BLaER1 treated with 17β-estradiol and CSF1 and Interleukin-3, amounts not matched to agents 10 nM and 100 nM (cell line): Measurements from ENCODE around the gene HAND1.

Experiments
- H3K27ac ChIP-seq, 11 experiments: shearing (Covaris generic); formaldehyde crosslinking; 2 replicates each; pipeline ENCODE4 v1.8.1; 2022
- H3K27me3 ChIP-seq, 11 experiments: shearing (Covaris generic); formaldehyde crosslinking; 2 replicates each; pipeline ENCODE4 v1.8.1; 2022
- H3K36me3 ChIP-seq, 11 experiments: shearing (Covaris generic); formaldehyde crosslinking; 2 replicates each; pipeline ENCODE4 v1.8.1; 2022
- H3K4me1 ChIP-seq, 10 experiments: shearing (Covaris generic); formaldehyde crosslinking; 2 replicates each; pipeline ENCODE4 v1.8.1; 2022
- H3K4me2 ChIP-seq, 11 experiments: shearing (Covaris generic); formaldehyde crosslinking; 2 replicates each; pipeline ENCODE4 v1.8.1; 2022
- H3K4me3 ChIP-seq, 10 experiments: shearing (Covaris generic); formaldehyde crosslinking; 2 replicates each; pipeline ENCODE4 v1.8.1; 2022
- H3K9ac ChIP-seq, 11 experiments: shearing (Covaris generic); formaldehyde crosslinking; 2 replicates each; pipeline ENCODE4 v1.8.1; 2022
- H3K9me3 ChIP-seq, 11 experiments: shearing (Covaris generic); formaldehyde crosslinking; replicated peaks in 1 of 11; 2 replicates each; pipeline ENCODE4 v1.8.1; 2022
- H4K20me1 ChIP-seq, 11 experiments: shearing (Covaris generic); formaldehyde crosslinking; 2 replicates each; pipeline ENCODE4 v1.8.1; 2022
- Cebpa-rat ChIP-seq, 11 experiments: shearing (Covaris generic); IDR thresholded peaks; 2 replicates each; pipeline ENCODE4 v1.8.1; 2022

Gene HAND1

DNA sequence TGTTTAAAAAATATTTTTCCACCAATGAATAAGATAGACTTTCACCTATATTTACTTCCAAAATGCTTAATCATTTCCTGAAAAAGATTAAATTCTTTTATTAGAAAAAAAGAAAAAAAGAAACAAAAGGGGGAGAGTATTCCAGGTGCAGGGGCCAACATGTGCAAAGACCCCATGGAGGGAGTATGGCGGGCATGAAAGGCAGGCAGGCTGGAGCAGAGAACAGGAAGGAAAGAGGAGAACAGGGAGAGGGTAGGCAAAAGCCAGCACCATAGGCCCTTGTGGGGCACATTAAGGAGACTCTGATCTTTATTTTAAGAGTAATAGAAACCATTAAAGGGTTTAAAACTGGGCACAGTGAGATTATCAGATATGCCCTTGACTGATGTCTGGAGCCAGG, 48.7 kb downstream of the HAND1 start:
- no peak overlapping the region for H3K4me3 ChIP-seq
- no peak overlapping the region for H3K27ac ChIP-seq
- H3K4me1 ChIP-seq = peaks cover 0 to 13% (median 0%) of the 10 kb centered on the region in 10 experiments; a peak in 3 of 20 replicates
- peaks cover 0 to 24% (median 6%) of the 10 kb centered on the region in 11 experiments; a peak in 9 of 22 replicates for H3K36me3 ChIP-seq
- no peaks in the 10 kb centered on the region for H3K27me3 ChIP-seq
- no peak overlapping the region for H3K9ac ChIP-seq
- TF ChIP-seq Cebpa-rat (IDR thresholded peaks at IDR 0.05) = no peak
- no peak overlapping the region for H3K4me2 ChIP-seq
- no peaks in the 10 kb centered on the region for H4K20me1 ChIP-seq
- H3K9me3 ChIP-seq = peaks cover 0 to 3% (median 0%) of the 10 kb centered on the region in 11 experiments; a peak in 2 of 22 replicates

DNA sequence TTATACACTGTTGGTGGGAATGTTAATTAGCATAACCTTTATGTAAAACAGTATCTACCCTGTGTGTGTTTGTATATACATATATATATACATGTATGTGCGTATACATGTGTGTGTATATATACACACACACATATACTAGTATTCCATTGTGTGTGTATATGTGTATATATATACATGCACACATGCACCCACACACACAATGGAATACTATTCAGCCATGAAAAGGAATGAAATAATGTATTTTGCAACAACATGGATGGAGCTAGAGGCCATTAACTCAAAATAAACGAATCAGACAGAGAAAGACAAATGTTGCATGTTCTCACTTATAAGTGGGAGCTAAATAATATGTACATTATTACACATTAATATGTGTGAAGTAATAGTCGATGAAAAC, 49.8 kb downstream of the HAND1 start:
- peaks cover 0 to 17% (median 5%) of the 10 kb centered on the region in 11 experiments; a peak in 7 of 22 replicates for H3K36me3 ChIP-seq
- H3K9me3 ChIP-seq = peaks cover 3 to 14% (median 6%) of the 10 kb centered on the region in 11 experiments; a peak in 16 of 22 replicates
- no peak overlapping the region for H3K4me2 ChIP-seq
- no peak for TF ChIP-seq Cebpa-rat (IDR thresholded peaks at IDR 0.05)
- no peak overlapping the region for H3K27ac ChIP-seq
- H3K4me3 ChIP-seq = no peak overlapping the region
- no peaks in the 10 kb centered on the region for H4K20me1 ChIP-seq
- H3K27me3 ChIP-seq = no peaks in the 10 kb centered on the region
- H3K4me1 ChIP-seq = peaks cover 0 to 2% (median 0%) of the 10 kb centered on the region in 10 experiments; a peak in 2 of 20 replicates
- H3K9ac ChIP-seq = no peak overlapping the region
